Measurements from ENCODE around the gene ZDHHC22. TPM values are rescaled to one million over a fixed set of nuclear protein-coding genes. Genes with fewer than 3 reads are reported as not detected.

Gene ZDHHC22
- total RNA-seq, 2 donors from 2014 or later, result 0.38 to 1.7 TPM

DNA sequence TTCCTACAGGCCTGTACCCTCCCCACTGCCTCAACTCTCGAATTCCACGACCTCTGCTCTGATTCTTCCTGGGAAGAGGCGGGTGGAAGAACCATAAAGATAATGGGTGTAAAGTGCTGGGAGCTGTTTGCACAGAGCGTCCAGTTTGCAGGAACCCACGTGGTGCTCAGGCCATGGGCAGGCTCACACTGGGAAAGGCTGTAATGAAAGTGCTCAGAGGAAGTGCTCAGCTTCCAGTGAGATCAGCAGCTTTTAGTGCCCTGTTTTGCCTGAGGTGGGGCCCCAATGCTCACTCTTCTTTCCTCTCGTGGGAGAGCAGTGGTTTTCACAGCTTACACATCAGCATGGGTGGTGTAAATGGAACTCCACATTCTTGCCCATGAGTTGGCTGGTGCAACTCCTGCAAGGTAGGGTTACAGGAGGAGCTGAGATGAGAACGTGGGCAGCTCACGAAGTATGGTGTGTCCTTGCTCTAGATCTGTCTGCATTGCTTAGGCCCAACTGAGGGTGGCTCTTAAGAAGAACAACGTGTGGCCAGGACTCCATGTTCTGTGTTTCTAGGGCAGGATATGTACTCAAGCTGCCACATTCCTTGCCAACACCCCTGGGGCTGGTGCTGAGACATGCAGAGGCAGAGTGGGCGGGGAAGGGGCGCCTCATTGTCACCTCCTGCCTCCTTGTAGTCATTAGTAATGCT is 43.0 kb upstream of the ZDHHC22 start:
- 80 to 87% methylated on average over 7 to 11 of the region's 11 CpGs for WGBS, 2 experiments (ENCODE audit: insufficient coverage in 1 of 2, insufficient read length in 1 of 2)
- DNase-seq, result peak; percentile 68
- Histone ChIP-seq H3K27ac (ENCODE audit: low read depth, low read length) (no peak overlapping the region), H3K27me3 (ENCODE audit: control insufficient read depth, insufficient read depth, low read length, poor library complexity, severe bottlenecking) (peaks cover 12% of the 10 kb centered on the region), H3K4me1 (ENCODE audit: control insufficient read depth, insufficient read depth, low read length) (peaks cover 9% of the 10 kb centered on the region), H3K9ac (ENCODE audit: extremely low read depth, low read length, poor library complexity, severe bottlenecking) (no peak overlapping the region), H3K4me3 (ENCODE audit: low read length) (no peak overlapping the region), H3K36me3 (ENCODE audit: control insufficient read depth, insufficient read depth, low read length) (no peaks in the 10 kb centered on the region), H3K9me3 (ENCODE audit: control insufficient read depth, low read length) (no peaks in the 10 kb centered on the region)
- Mint-ChIP-seq H3K9me3 (no peaks in the 10 kb centered on the region), H3K4me3 (no peak overlapping the region), H3K4me1 (peaks cover 5% of the 10 kb centered on the region), H3K27ac (no peak overlapping the region), H3K27me3 (ENCODE audit: insufficient read depth) (peaks cover 20% of the 10 kb centered on the region), H3K36me3 (ENCODE audit: low read depth) (no peaks in the 10 kb centered on the region)
- TF ChIP-seq, protein P1, sequence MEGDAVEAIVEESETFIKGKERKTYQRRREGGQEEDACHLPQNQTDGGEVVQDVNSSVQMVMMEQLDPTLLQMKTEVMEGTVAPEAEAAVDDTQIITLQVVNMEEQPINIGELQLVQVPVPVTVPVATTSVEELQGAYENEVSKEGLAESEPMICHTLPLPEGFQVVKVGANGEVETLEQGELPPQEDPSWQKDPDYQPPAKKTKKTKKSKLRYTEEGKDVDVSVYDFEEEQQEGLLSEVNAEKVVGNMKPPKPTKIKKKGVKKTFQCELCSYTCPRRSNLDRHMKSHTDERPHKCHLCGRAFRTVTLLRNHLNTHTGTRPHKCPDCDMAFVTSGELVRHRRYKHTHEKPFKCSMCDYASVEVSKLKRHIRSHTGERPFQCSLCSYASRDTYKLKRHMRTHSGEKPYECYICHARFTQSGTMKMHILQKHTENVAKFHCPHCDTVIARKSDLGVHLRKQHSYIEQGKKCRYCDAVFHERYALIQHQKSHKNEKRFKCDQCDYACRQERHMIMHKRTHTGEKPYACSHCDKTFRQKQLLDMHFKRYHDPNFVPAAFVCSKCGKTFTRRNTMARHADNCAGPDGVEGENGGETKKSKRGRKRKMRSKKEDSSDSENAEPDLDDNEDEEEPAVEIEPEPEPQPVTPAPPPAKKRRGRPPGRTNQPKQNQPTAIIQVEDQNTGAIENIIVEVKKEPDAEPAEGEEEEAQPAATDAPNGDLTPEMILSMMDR (conservative IDR thresholded peaks at IDR 0.05), result no peak

DNA sequence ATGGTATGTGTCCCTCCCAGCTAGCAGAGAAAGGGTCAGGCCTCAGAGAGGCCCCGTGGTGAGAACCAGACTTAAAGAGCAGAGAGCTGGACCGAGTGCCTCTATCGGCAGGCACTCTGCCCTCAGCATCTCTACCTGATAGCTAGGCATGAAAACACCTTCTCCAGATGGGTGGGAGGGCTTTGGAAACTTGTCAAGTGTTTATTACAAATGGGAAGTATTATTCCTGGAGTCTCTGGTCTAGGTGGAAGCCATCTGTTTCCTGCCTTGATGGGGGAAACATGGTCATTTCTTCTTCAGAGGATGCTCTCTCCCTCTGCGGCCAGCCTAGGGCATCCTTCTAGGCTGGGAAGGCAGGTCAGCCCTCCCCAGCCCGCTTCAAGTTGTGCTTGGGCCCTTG is 42.3 kb upstream of the ZDHHC22 start:
- peaks cover 5% of the 10 kb centered on the region for H3K4me1 Mint-ChIP-seq
- Histone ChIP-seq H3K4me3 (ENCODE audit: low read length) (no peak overlapping the region), H3K9ac (ENCODE audit: extremely low read depth, low read length, poor library complexity, severe bottlenecking) (no peak overlapping the region), H3K27ac (ENCODE audit: low read depth, low read length) (no peak overlapping the region), H3K27me3 (ENCODE audit: control insufficient read depth, insufficient read depth, low read length, poor library complexity, severe bottlenecking) (peaks cover 12% of the 10 kb centered on the region), H3K36me3 (ENCODE audit: control insufficient read depth, insufficient read depth, low read length) (no peaks in the 10 kb centered on the region), H3K9me3 (ENCODE audit: control insufficient read depth, low read length) (no peaks in the 10 kb centered on the region), H3K4me1 (ENCODE audit: control insufficient read depth, insufficient read depth, low read length) (peaks cover 9% of the 10 kb centered on the region)
- no peaks in the 10 kb centered on the region for H3K36me3 Mint-ChIP-seq (ENCODE audit: low read depth)
- H3K9me3 Mint-ChIP-seq, result no peaks in the 10 kb centered on the region
- no peak overlapping the region for H3K27ac Mint-ChIP-seq
- peaks cover 23% of the 10 kb centered on the region for H3K27me3 Mint-ChIP-seq (ENCODE audit: insufficient read depth)
- 82 to 84% methylated on average over 5 of the region's 5 CpGs for WGBS, 2 experiments (ENCODE audit: insufficient coverage in 1 of 2, insufficient read length in 1 of 2)
- DNase-seq, result no peak
- TF ChIP-seq, protein P1 (conservative IDR thresholded peaks at IDR 0.05), result no peak
- H3K4me3 Mint-ChIP-seq, result no peak overlapping the region

DNA sequence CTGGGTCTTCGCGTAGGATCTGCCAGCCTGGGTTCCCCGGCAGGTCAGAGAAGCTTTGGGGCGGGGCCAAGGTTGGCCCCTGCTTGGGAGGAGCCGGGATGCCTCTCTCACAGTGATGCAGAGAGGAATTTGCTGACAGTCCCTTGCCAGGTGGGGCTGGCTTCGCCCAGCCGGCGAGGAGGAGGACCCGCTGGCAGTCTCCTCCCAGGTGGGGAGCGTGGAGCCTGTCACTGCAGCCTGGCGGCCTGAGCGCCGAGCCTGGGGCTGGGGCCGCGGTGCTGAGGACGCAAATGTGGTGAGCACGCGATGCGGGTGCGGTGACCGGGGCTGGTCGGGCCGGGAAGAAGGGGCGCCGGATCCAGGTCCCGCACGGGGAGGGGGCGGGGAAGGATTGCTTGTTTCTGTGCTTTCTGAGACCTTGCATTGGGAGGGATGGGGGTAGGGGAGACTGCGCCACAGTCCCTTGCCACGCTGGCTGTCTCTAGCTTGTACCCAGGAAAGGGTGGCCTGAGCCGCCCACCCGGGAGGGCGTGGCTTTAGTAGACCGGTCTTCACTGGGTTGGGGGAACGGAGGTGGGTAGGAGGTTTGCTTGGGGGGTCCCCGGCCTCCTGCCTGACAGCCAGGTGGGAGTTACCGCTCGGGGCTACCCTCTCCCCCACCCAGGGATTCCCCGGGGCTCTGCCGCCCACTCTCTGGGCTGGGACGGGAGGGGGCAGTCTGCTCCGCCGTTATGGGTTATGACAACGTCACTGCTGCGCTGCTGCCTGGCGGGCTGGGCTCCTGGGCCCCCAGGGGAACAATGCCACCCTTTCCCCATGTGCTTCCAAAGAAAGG is 40.2 kb upstream of the ZDHHC22 start, which contains the start of gene TMEM63C:
Gene TMEM63C (plus strand): TSS at position 196 of the 835 bp plus-strand sequence. CDS start 37,016 bp downstream, outside the sequence.
- Histone ChIP-seq H3K9me3 (ENCODE audit: control insufficient read depth, low read length) (no peaks in the 10 kb centered on the region), H3K27ac (ENCODE audit: low read depth, low read length) (no peak within 1 kb of the TSS), H3K4me3 (ENCODE audit: low read length) (peak within 1 kb of the TSS; percentile 83), H3K4me1 (ENCODE audit: control insufficient read depth, insufficient read depth, low read length) (peaks cover 4% of the 10 kb centered on the region), H3K36me3 (ENCODE audit: control insufficient read depth, insufficient read depth, low read length) (no peaks in the 10 kb centered on the region), H3K9ac (ENCODE audit: extremely low read depth, low read length, poor library complexity, severe bottlenecking) (peak within 1 kb of the TSS; percentile 21), H3K27me3 (ENCODE audit: control insufficient read depth, insufficient read depth, low read length, poor library complexity, severe bottlenecking) (peaks cover 12% of the 10 kb centered on the region)
- peak within 1 kb of the TSS; percentile 63 for H3K4me3 Mint-ChIP-seq
- peaks cover 25% of the 10 kb centered on the region for H3K27me3 Mint-ChIP-seq (ENCODE audit: insufficient read depth)
- H3K9me3 Mint-ChIP-seq, result no peaks in the 10 kb centered on the region
- TF ChIP-seq, protein P1 (conservative IDR thresholded peaks at IDR 0.05), result no peak
- DNase-seq, result peak; percentile 99
- 2 to 3% methylated on average over 15 to 45 of the region's 46 CpGs for WGBS, 2 experiments (ENCODE audit: insufficient coverage in 1 of 2, insufficient read length in 1 of 2)
- no peak within 1 kb of the TSS for H3K27ac Mint-ChIP-seq
- H3K4me1 Mint-ChIP-seq, result peaks cover 2% of the 10 kb centered on the region
- H3K36me3 Mint-ChIP-seq (ENCODE audit: low read depth), result no peaks in the 10 kb centered on the region

All from endodermal cell (in vitro differentiated cells).